H9 (cell line): ENCODE results near the gene COG3. TPM values are rescaled to one million over a fixed set of nuclear protein-coding genes. Genes with fewer than 3 reads are reported as not detected.

Experiments
- DNase-seq: peaks from one replicate; pipeline ENCODE4 v3.0.0-alpha.2; 2017
- H2AFZ ChIP-seq: one replicate; pipeline ENCODE4 v1.6.1; 2013; ENCODE audit warnings: mild to moderate bottlenecking, low read length, control low read depth, moderate library complexity
- H2AK5ac ChIP-seq: 2 replicates; pipeline ENCODE4 v1.6.1; 2013; ENCODE audit warnings: low read length, control low read depth, mixed read lengths; ENCODE audit not compliant: insufficient read length
- H2BK120ac ChIP-seq: one replicate; pipeline ENCODE4 v1.6.1; 2013; ENCODE audit warnings: low read depth, mild to moderate bottlenecking, low read length, control low read depth, inconsistent platforms; ENCODE audit not compliant: poor library complexity, severe bottlenecking
- H2BK12ac ChIP-seq: 2 replicates; pipeline ENCODE4 v1.6.1; 2013; ENCODE audit warnings: low read length, control low read depth, mixed read lengths, low read depth; ENCODE audit not compliant: insufficient read length
- H2BK15ac ChIP-seq: 2 replicates; pipeline ENCODE4 v1.6.1; 2013; ENCODE audit warnings: low read depth, low read length, control low read depth
- H2BK20ac ChIP-seq: one replicate; pipeline ENCODE4 v1.6.1; 2013; ENCODE audit warnings: low read depth, mild to moderate bottlenecking, low read length, control low read depth, inconsistent platforms; ENCODE audit not compliant: poor library complexity, severe bottlenecking
- H2BK5ac ChIP-seq: 2 replicates; pipeline ENCODE4 v1.6.1; 2013; ENCODE audit warnings: low read length, control low read depth, mixed read lengths; ENCODE audit not compliant: insufficient read length
- H3K14ac ChIP-seq: 2 replicates; pipeline ENCODE4 v1.6.1; 2013; ENCODE audit warnings: low read length, control low read depth; ENCODE audit not compliant: insufficient read depth
- H3K18ac ChIP-seq: 2 replicates; pipeline ENCODE4 v1.6.1; 2013; ENCODE audit warnings: low read depth, mild to moderate bottlenecking, mixed read lengths, low read length, control low read depth; ENCODE audit not compliant: insufficient read length
- H3K23ac ChIP-seq: 2 replicates; pipeline ENCODE4 v1.6.1; 2013; ENCODE audit warnings: low read length, control low read depth, mixed read lengths, low read depth; ENCODE audit not compliant: insufficient read length
- H3K23me2 ChIP-seq: 2 replicates; pipeline ENCODE4 v1.6.1; 2013; ENCODE audit warnings: low read depth, mild to moderate bottlenecking, mixed read lengths, low read length, control low read depth; ENCODE audit not compliant: insufficient read length, poor library complexity, severe bottlenecking
- H3K27ac ChIP-seq: 2 replicates; pipeline ENCODE4 v1.5.1; 2013; ENCODE audit warnings: low read length, control low read depth, mixed read lengths, low read depth; ENCODE audit not compliant: insufficient read length
- H3K27me3 ChIP-seq: 2 replicates; pipeline ENCODE4 v1.6.1; 2013; ENCODE audit warnings: low read length, control low read depth, inconsistent platforms; ENCODE audit not compliant: insufficient read depth
- H3K4ac ChIP-seq: 2 replicates; pipeline ENCODE4 v1.6.1; 2013; ENCODE audit warnings: low read depth, mild to moderate bottlenecking, control low read depth, inconsistent platforms, low read length, moderate library complexity
- H3K4me1 ChIP-seq: 2 replicates; pipeline ENCODE4 v1.6.1; 2013; ENCODE audit warnings: low read length, control low read depth, inconsistent platforms; ENCODE audit not compliant: insufficient read depth
- H3K4me2 ChIP-seq: 2 replicates; pipeline ENCODE4 v1.6.1; 2013; ENCODE audit warnings: low read length, control low read depth, mixed read lengths; ENCODE audit not compliant: insufficient read length, insufficient read depth
- H3K56ac ChIP-seq: 2 replicates; pipeline ENCODE4 v1.6.1; 2013; ENCODE audit warnings: low read depth, mild to moderate bottlenecking, mixed read lengths, low read length, control low read depth; ENCODE audit not compliant: insufficient read length
- H3K79me1 ChIP-seq: 2 replicates; pipeline ENCODE4 v1.6.1; 2013; ENCODE audit warnings: low read depth, mild to moderate bottlenecking, moderate library complexity, low read length, control low read depth, inconsistent platforms; ENCODE audit not compliant: insufficient read depth, poor library complexity, severe bottlenecking
- H3K79me2 ChIP-seq: 2 replicates; pipeline ENCODE4 v1.6.1; 2013; ENCODE audit warnings: low read length, control low read depth, inconsistent platforms; ENCODE audit not compliant: insufficient read depth
- H3K9ac ChIP-seq: 2 replicates; pipeline ENCODE4 v1.6.1; 2013; ENCODE audit warnings: low read length, control low read depth, mixed read lengths; ENCODE audit not compliant: insufficient read length; ENCODE audit errors: extremely low read depth
- H3K9me3 ChIP-seq: one replicate; pipeline ENCODE4 v1.6.1; 2013; ENCODE audit warnings: low read depth, low read length, inconsistent platforms; ENCODE audit not compliant: control insufficient read depth
- H3T11ph ChIP-seq: one replicate; pipeline ENCODE4 v1.6.1; 2013; ENCODE audit warnings: mild to moderate bottlenecking, low read length, control low read depth, inconsistent platforms
- H4K20me1 ChIP-seq: one replicate; pipeline ENCODE4 v1.6.1; 2013; ENCODE audit not compliant: control insufficient read depth, insufficient read length, insufficient read depth
- H4K5ac ChIP-seq: 2 replicates; pipeline ENCODE4 v1.6.1; 2013; ENCODE audit warnings: low read depth, mild to moderate bottlenecking, mixed read lengths, low read length, control low read depth; ENCODE audit not compliant: insufficient read length
- H4K8ac ChIP-seq: replicated peaks from 2 replicates; pipeline ENCODE4 v1.6.1; 2013; ENCODE audit warnings: low read length, control low read depth, mixed read lengths, low read depth; ENCODE audit not compliant: insufficient read length
- H4K91ac ChIP-seq: 2 replicates; pipeline ENCODE4 v1.6.1; 2013; ENCODE audit warnings: low read depth, mild to moderate bottlenecking, moderate library complexity, mixed read lengths, low read length, control low read depth; ENCODE audit not compliant: insufficient read length
- H3K27ac Mint-ChIP-seq, 3 experiments: 2 replicates in 2 of 3; 3 replicates in 1 of 3; pipeline ENCODE4 v1.8.0; 2020 to 2021; ENCODE audit warnings: mixed read lengths in 3 of 3, mild to moderate bottlenecking in 1 of 3, moderate library complexity in 1 of 3
- H3K27me3 Mint-ChIP-seq: 2 replicates; pipeline ENCODE4 v1.8.0; 2021; ENCODE audit warnings: low read depth, mild to moderate bottlenecking, moderate library complexity, mixed read lengths
- H3K36me3 Mint-ChIP-seq, 3 experiments: 2 replicates in 2 of 3; 3 replicates in 1 of 3; pipeline ENCODE4 v1.8.0; 2020 to 2021; ENCODE audit warnings: low read depth in 3 of 3, mixed read lengths in 3 of 3; ENCODE audit not compliant: insufficient read depth in 1 of 3
- H3K4me1 Mint-ChIP-seq, 2 experiments: 2 replicates each; pipeline ENCODE4 v1.8.0; 2020; ENCODE audit warnings: mixed read lengths in 2 of 2
- H3K4me3 Mint-ChIP-seq, 2 experiments: 2 replicates in 1 of 2; 3 replicates in 1 of 2; pipeline ENCODE4 v1.8.0; 2020 to 2021; ENCODE audit warnings: mild to moderate bottlenecking in 2 of 2, mixed read lengths in 2 of 2, moderate library complexity in 1 of 2
- H3K9me3 Mint-ChIP-seq, 2 experiments: 2 replicates in 1 of 2; 3 replicates in 1 of 2; pipeline ENCODE4 v1.8.0; 2020; ENCODE audit warnings: mild to moderate bottlenecking in 2 of 2, mixed read lengths in 2 of 2, moderate library complexity in 1 of 2
- CTCF ChIP-seq: fragments of 200-600 bp; sonication (generic); conservative IDR thresholded peaks from 3 replicates; pipeline ENCODE4 v1.8.0; 2021; ENCODE audit warnings: antibody characterized with exemption, mild to moderate bottlenecking
- WGBS: extraction: QIAGEN DNeasy Blood & Tissue Kit; methylation state at CpG from one replicate; pipeline ENCODE4 v1.1.7; 2013; ENCODE audit warnings: missing lambda C conversion rate, low lambda C conversion rate, mixed read lengths; ENCODE audit not compliant: insufficient read length; ENCODE audit errors: extremely low coverage; 5-methylcytosine and 5-hydroxymethylcytosine counted together
- total RNA-seq: library from RNA; stranded (reverse); gene quantifications from 2 replicates; pipeline ENCODE4 v1.2.1, GENCODE V29; 2021

COG3 gene
- total RNA-seq, 1 experiment from 2014 or later: 16.5 TPM

GRCh38 chr13:45537516-45537915 is 72.8 kb downstream of the COG3 start:
- no peaks in the 10 kb centered on the region for H4K20me1 ChIP-seq
- DNase-seq: no peak
- no peak overlapping the region for H2BK120ac ChIP-seq
- H3K36me3 Mint-ChIP-seq: peaks cover 5 to 24% (median 21%) of the 10 kb centered on the region in 3 experiments; a peak in 6 of 7 replicates
- H3K79me1 ChIP-seq: no peaks in the 10 kb centered on the region
- no peak overlapping the region for H4K5ac ChIP-seq
- H3K4ac ChIP-seq: no peak overlapping the region
- no peak overlapping the region for H3K27ac Mint-ChIP-seq
- H2BK15ac ChIP-seq: no peak overlapping the region
- no peak overlapping the region for H3K4me3 Mint-ChIP-seq
- H3K56ac ChIP-seq: no peak overlapping the region
- no peaks in the 10 kb centered on the region for H3K79me2 ChIP-seq
- no peak overlapping the region for H3T11ph ChIP-seq
- H3K14ac ChIP-seq: no peak overlapping the region
- no peak overlapping the region for H2BK12ac ChIP-seq
- no peaks in the 10 kb centered on the region for H3K4me1 ChIP-seq
- no CpG with 5 or more reads among the region's 1 CpG for WGBS
- no peaks in the 10 kb centered on the region for H3K27me3 ChIP-seq
- no peaks in the 10 kb centered on the region for H3K9me3 ChIP-seq
- H3K4me1 Mint-ChIP-seq: no peaks in the 10 kb centered on the region
- no peak for TF ChIP-seq CTCF
- H3K4me2 ChIP-seq: no peak overlapping the region
- H3K23me2 ChIP-seq: no peaks in the 10 kb centered on the region
- no peak overlapping the region for H2AFZ ChIP-seq
- H2BK20ac ChIP-seq: no peak overlapping the region
- no peak overlapping the region for H4K91ac ChIP-seq
- no peak overlapping the region for H2BK5ac ChIP-seq
- no peaks in the 10 kb centered on the region; a peak in 1 of 5 replicates for H3K9me3 Mint-ChIP-seq
- H3K27me3 Mint-ChIP-seq: no peaks in the 10 kb centered on the region
- no peak overlapping the region for H3K27ac ChIP-seq
- no peak overlapping the region for H3K9ac ChIP-seq
- no peak overlapping the region for H3K23ac ChIP-seq
- no peak overlapping the region for H4K8ac ChIP-seq
- H3K18ac ChIP-seq: no peak overlapping the region
- H2AK5ac ChIP-seq: no peak overlapping the region
